ENCODE measurements around the gene PRR19. TPM values are rescaled to one million over a fixed set of nuclear protein-coding genes. Genes with fewer than 3 reads are reported as not detected.

PRR19 gene
- total RNA-seq, 1 donor from 2014 or later, result 2.4 TPM

GRCh38 chr19:42290523-42291434 is 11.2 kb upstream of the PRR19 start:
- no peaks in the 10 kb centered on the region for H3K9me3 Mint-ChIP-seq
- TF ChIP-seq CTCF (conservative IDR thresholded peaks at IDR 0.05), result peak; percentile 67
- peak overlapping the region; percentile 76 for H3K27ac Mint-ChIP-seq
- H3K4me1 Mint-ChIP-seq (ENCODE audit: unreplicated experiment), result peaks cover 14% of the 10 kb centered on the region
- no peaks in the 10 kb centered on the region for H3K27me3 Mint-ChIP-seq
- H3K36me3 Mint-ChIP-seq, result peaks cover 5% of the 10 kb centered on the region
- no peak for DNase-seq (ENCODE audit: extremely low spot score, unreplicated experiment)
- no peak overlapping the region for H3K4me3 Mint-ChIP-seq

GRCh38 chr19:42291435-42291810 is 10.5 kb upstream of the PRR19 start:
- H3K27ac Mint-ChIP-seq, result peak overlapping the region; percentile 76
- peak overlapping the region; percentile 24 for H3K4me3 Mint-ChIP-seq
- no peaks in the 10 kb centered on the region for H3K27me3 Mint-ChIP-seq
- H3K9me3 Mint-ChIP-seq, result no peaks in the 10 kb centered on the region
- peaks cover 5% of the 10 kb centered on the region for H3K36me3 Mint-ChIP-seq
- TF ChIP-seq CTCF (conservative IDR thresholded peaks at IDR 0.05), result no peak
- no peak for DNase-seq (ENCODE audit: extremely low spot score, unreplicated experiment)
- peaks cover 8% of the 10 kb centered on the region for H3K4me1 Mint-ChIP-seq (ENCODE audit: unreplicated experiment)

- peak overlapping the region; percentile 76 for H3K27ac Mint-ChIP-seq
- no peak for TF ChIP-seq CTCF (conservative IDR thresholded peaks at IDR 0.05)
Observed at GRCh38 chr19:42292042-42292960, 9.6 kb upstream of the PRR19 start.

GRCh38 chr19:42292963-42293362 is 9.0 kb upstream of the PRR19 start:
- no peak overlapping the region for H3K27ac Mint-ChIP-seq
- H3K36me3 Mint-ChIP-seq, result peaks cover 8% of the 10 kb centered on the region
- H3K4me1 Mint-ChIP-seq (ENCODE audit: unreplicated experiment), result peaks cover 8% of the 10 kb centered on the region
- no peak for TF ChIP-seq CTCF (conservative IDR thresholded peaks at IDR 0.05)
- DNase-seq (ENCODE audit: extremely low spot score, unreplicated experiment), result no peak
- no peak overlapping the region for H3K4me3 Mint-ChIP-seq
- no peaks in the 10 kb centered on the region for H3K9me3 Mint-ChIP-seq
- no peaks in the 10 kb centered on the region for H3K27me3 Mint-ChIP-seq

More at GRCh38 chr19:42292042-42292960, 9.6 kb upstream of the PRR19 start:
- no peak for DNase-seq (ENCODE audit: extremely low spot score, unreplicated experiment)
- Mint-ChIP-seq H3K9me3 (no peaks in the 10 kb centered on the region), H3K4me1 (ENCODE audit: unreplicated experiment) (peaks cover 8% of the 10 kb centered on the region), H3K27me3 (no peaks in the 10 kb centered on the region), H3K4me3 (no peak overlapping the region), H3K36me3 (peaks cover 8% of the 10 kb centered on the region)

GRCh38 chr19:42293540-42293939 is 8.4 kb upstream of the PRR19 start:
- peak; percentile 43 for TF ChIP-seq CTCF (conservative IDR thresholded peaks at IDR 0.05)
- no peaks in the 10 kb centered on the region for H3K9me3 Mint-ChIP-seq
- H3K4me1 Mint-ChIP-seq (ENCODE audit: unreplicated experiment), result peaks cover 8% of the 10 kb centered on the region
- peaks cover 8% of the 10 kb centered on the region for H3K36me3 Mint-ChIP-seq
- DNase-seq (ENCODE audit: extremely low spot score, unreplicated experiment), result no peak
- no peak overlapping the region for H3K27ac Mint-ChIP-seq
- H3K4me3 Mint-ChIP-seq, result no peak overlapping the region
- H3K27me3 Mint-ChIP-seq, result no peaks in the 10 kb centered on the region

All from type B pancreatic cell (in vitro differentiated cells).